ENCODE results near the gene ICAM3.

ICAM3 gene

DNA sequence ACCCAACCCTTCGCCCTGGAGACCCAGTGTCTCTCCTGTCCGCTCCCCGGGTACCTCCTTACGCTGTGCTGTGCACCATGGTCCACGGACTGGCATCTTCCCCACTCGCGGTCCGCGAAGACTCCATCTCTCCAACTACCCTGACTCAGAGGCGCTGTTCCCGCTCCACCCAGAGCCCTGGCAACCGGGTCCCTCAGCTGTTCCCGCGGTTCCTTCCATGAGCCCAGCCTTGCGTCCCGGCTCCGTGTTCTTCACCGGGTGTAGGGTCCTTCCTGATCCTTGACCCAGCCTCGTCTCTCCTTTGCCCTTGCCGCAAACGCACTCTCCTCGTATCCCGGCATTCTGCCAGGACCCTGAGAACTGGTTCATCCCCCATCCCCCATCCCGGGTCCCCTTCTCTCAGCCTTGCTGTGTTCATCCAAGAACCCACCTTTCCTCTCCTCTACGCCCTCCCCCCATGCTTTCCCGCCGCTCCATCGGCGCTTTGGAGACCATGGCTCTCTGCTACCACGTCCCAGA is 49.0 kb downstream of the ICAM3 start:
- peak overlapping the region; percentile 87 for H3K4me3 Mint-ChIP-seq
- ATAC-seq (replicated peaks; ENCODE audit: extremely low read depth, poor library complexity, severe bottlenecking): no peak
- peaks cover 57% of the 10 kb centered on the region for H3K4me1 Mint-ChIP-seq
- peaks cover 23% of the 10 kb centered on the region for H3K36me3 Mint-ChIP-seq (ENCODE audit: insufficient read depth)
- no peaks in the 10 kb centered on the region for H3K9me3 Mint-ChIP-seq
- peak overlapping the region; percentile 92 for H3K27ac Mint-ChIP-seq (ENCODE audit: low read depth)
- no peak for DNase-seq (ENCODE audit: low spot score in 2 of 2)
- H3K27me3 Mint-ChIP-seq: peaks cover 62% of the 10 kb centered on the region

- Mint-ChIP-seq H3K4me3 (peak within 1 kb of the TSS; percentile 87), H3K27ac (ENCODE audit: low read depth) (peak within 1 kb of the TSS; percentile 92), H3K4me1 (peaks cover 55% of the 10 kb centered on the region), H3K9me3 (no peaks in the 10 kb centered on the region), H3K36me3 (ENCODE audit: insufficient read depth) (peaks cover 28% of the 10 kb centered on the region), H3K27me3 (peaks cover 62% of the 10 kb centered on the region)
- DNase-seq (ENCODE audit: low spot score in 2 of 2) (no peak), ATAC-seq (replicated peaks; ENCODE audit: extremely low read depth, poor library complexity, severe bottlenecking) (peak; percentile 31)
Measured at GRCh38 chr19:10289836-10290356, 49.5 kb downstream of the ICAM3 start, which contains the start of gene ICAM5. TSS of gene ICAM5 (plus strand) at chr19:10289952. CDS start at chr19:10290044, 92 bp downstream.

DNA sequence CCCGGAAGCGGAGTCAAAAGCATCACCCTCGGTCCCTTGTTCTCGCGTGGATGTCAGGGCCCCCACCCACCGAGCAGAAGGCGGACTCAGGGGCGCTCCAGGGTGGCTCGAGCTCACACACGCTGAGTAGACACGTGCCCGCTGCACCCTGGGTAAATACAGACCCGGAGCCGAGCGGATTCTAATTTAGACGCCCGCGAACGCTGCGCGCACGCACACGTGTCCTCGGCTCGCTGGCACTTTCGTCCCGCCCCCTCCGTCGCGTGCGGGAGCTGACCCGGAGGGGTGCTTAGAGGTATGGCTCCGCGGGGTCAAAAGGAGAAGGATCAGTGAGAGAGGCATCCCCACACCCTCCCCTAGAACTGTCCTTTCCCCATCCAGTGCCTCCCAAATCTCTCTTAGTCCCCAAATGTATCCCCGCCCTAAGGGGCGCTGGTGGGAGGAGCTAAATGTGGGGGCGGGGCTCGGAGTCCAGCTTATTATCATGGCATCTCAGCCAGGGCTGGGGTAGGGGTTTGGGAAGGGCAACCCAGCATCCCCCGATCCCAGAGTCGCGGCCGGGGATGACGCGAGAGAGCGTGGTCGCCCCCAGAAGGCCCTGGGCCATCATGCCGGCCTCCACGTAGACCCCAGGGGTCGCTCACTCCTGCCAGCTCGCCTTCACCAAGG is 50.1 kb downstream of the ICAM3 start:
- H3K4me3 Mint-ChIP-seq: peak overlapping the region; percentile 87
- DNase-seq (ENCODE audit: low spot score in 2 of 2) (peak; percentile 48 to 64), ATAC-seq (replicated peaks; ENCODE audit: extremely low read depth, poor library complexity, severe bottlenecking) (peak; percentile 75)
- peaks cover 55% of the 10 kb centered on the region for H3K4me1 Mint-ChIP-seq
- H3K27me3 Mint-ChIP-seq: peaks cover 62% of the 10 kb centered on the region
- peaks cover 32% of the 10 kb centered on the region for H3K36me3 Mint-ChIP-seq (ENCODE audit: insufficient read depth)
- H3K27ac Mint-ChIP-seq (ENCODE audit: low read depth): no peak overlapping the region
- H3K9me3 Mint-ChIP-seq: no peaks in the 10 kb centered on the region

DNA sequence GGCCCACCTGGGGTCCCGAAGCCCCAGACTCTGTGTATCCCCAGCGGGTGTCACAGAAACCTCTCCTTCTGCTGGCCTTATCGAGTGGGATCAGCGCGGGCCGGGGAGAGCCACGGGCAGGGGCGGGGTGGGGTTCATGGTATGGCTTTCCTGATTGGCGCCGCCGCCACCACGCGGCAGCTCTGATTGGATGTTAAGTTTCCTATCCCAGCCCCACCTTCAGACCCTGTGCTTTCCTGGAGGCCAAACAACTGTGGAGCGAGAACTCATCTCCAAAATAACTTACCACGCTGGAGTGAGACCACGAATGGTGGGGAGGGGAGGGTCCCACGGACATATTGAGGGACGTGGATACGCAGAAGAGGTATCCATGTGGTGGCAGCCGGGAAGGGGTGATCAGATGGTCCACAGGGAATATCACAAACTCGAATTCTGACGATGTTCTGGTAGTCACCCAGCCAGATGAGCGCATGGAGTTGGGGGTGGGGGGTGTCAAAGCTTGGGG is 50.7 kb downstream of the ICAM3 start:
- Mint-ChIP-seq H3K9me3 (no peaks in the 10 kb centered on the region), H3K27me3 (peaks cover 62% of the 10 kb centered on the region), H3K4me1 (peaks cover 55% of the 10 kb centered on the region), H3K36me3 (ENCODE audit: insufficient read depth) (peaks cover 32% of the 10 kb centered on the region), H3K27ac (ENCODE audit: low read depth) (no peak overlapping the region), H3K4me3 (peak overlapping the region; percentile 87)
- no peak for DNase-seq (ENCODE audit: low spot score in 2 of 2)
- no peak for ATAC-seq (replicated peaks; ENCODE audit: extremely low read depth, poor library complexity, severe bottlenecking)

DNA sequence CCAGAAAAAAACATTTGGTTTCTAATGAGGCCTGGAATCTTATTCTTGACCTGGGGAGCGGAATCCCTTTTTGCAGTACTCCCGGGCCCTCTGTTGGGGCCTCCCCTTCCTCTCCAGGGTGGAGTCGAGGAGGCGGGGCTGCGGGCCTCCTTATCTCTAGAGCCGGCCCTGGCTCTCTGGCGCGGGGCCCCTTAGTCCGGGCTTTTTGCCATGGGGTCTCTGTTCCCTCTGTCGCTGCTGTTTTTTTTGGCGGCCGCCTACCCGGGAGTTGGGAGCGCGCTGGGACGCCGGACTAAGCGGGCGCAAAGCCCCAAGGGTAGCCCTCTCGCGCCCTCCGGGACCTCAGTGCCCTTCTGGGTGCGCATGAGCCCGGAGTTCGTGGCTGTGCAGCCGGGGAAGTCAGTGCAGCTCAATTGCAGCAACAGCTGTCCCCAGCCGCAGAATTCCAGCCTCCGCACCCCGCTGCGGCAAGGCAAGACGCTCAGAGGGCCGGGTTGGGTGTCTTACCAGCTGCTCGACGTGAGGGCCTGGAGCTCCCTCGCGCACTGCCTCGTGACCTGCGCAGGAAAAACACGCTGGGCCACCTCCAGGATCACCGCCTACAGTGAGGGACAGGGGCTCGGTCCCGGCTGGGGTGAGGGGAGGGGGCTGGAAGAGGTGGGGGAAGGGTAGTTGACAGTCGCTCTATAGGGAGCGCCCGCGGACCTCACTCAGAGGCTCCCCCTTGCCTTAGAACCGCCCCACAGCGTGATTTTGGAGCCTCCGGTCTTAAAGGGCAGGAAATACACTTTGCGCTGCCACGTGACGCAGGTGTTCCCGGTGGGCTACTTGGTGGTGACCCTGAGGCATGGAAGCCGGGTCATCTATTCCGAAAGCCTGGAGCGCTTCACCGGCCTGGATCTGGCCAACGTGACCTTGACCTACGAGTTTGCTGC is 52.4 kb downstream of the ICAM3 start, which contains the start of gene ICAM4:
TSS of gene ICAM4 (plus strand) at position 153 of the 935 bp plus-strand sequence. CDS start at position 211, 58 bp downstream.
- peak within 1 kb of the TSS; percentile 40 for H3K4me3 Mint-ChIP-seq
- H3K4me1 Mint-ChIP-seq: peaks cover 43% of the 10 kb centered on the region
- no peak for ATAC-seq (replicated peaks; ENCODE audit: extremely low read depth, poor library complexity, severe bottlenecking)
- DNase-seq (ENCODE audit: low spot score in 2 of 2): no peak
- peaks cover 45% of the 10 kb centered on the region for H3K27me3 Mint-ChIP-seq
- H3K9me3 Mint-ChIP-seq: no peaks in the 10 kb centered on the region
- H3K27ac Mint-ChIP-seq (ENCODE audit: low read depth): no peak within 1 kb of the TSS
- H3K36me3 Mint-ChIP-seq (ENCODE audit: insufficient read depth): peaks cover 37% of the 10 kb centered on the region

- H3K36me3 Mint-ChIP-seq (ENCODE audit: insufficient read depth): peaks cover 37% of the 10 kb centered on the region
- ATAC-seq (replicated peaks; ENCODE audit: extremely low read depth, poor library complexity, severe bottlenecking) (no peak), DNase-seq (ENCODE audit: low spot score in 2 of 2) (no peak)
- peaks cover 27% of the 10 kb centered on the region for H3K4me1 Mint-ChIP-seq
- no peak overlapping the region for H3K4me3 Mint-ChIP-seq
- H3K27me3 Mint-ChIP-seq: peaks cover 29% of the 10 kb centered on the region
- no peak overlapping the region for H3K27ac Mint-ChIP-seq (ENCODE audit: low read depth)
- no peaks in the 10 kb centered on the region for H3K9me3 Mint-ChIP-seq
Measured at GRCh38 chr19:10285393-10285792, 54.0 kb downstream of the ICAM3 start.

GRCh38 chr19:10284960-10285278 is 54.5 kb downstream of the ICAM3 start:
- Mint-ChIP-seq H3K4me1 (peaks cover 25% of the 10 kb centered on the region), H3K36me3 (ENCODE audit: insufficient read depth) (peaks cover 38% of the 10 kb centered on the region), H3K4me3 (no peak overlapping the region), H3K27me3 (peaks cover 24% of the 10 kb centered on the region), H3K27ac (ENCODE audit: low read depth) (no peak overlapping the region), H3K9me3 (no peaks in the 10 kb centered on the region)
- DNase-seq (ENCODE audit: low spot score in 2 of 2) (no peak), ATAC-seq (replicated peaks; ENCODE audit: extremely low read depth, poor library complexity, severe bottlenecking) (no peak)

DNA sequence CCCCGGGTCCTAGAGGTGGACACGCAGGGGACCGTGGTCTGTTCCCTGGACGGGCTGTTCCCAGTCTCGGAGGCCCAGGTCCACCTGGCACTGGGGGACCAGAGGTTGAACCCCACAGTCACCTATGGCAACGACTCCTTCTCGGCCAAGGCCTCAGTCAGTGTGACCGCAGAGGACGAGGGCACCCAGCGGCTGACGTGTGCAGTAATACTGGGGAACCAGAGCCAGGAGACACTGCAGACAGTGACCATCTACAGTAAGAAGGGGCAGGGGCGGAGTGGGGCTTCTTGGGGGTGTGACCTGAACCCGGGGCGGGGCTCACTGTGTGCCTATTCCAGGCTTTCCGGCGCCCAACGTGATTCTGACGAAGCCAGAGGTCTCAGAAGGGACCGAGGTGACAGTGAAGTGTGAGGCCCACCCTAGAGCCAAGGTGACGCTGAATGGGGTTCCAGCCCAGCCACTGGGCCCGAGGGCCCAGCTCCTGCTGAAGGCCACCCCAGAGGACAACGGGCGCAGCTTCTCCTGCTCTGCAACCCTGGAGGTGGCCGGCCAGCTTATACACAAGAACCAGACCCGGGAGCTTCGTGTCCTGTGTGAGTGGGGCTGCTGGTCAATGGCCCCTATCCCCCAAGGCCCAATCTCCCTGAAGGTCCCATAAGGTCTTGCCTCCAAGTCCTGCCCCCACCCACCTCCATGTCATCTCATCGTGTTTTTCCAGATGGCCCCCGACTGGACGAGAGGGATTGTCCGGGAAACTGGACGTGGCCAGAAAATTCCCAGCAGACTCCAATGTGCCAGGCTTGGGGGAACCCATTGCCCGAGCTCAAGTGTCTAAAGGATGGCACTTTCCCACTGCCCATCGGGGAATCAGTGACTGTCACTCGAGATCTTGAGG is 55.1 kb downstream of the ICAM3 start:
- no peak overlapping the region for H3K4me3 Mint-ChIP-seq
- peaks cover 41% of the 10 kb centered on the region for H3K36me3 Mint-ChIP-seq (ENCODE audit: insufficient read depth)
- no peak overlapping the region for H3K27ac Mint-ChIP-seq (ENCODE audit: low read depth)
- H3K27me3 Mint-ChIP-seq: peaks cover 19% of the 10 kb centered on the region
- H3K4me1 Mint-ChIP-seq: peaks cover 29% of the 10 kb centered on the region
- H3K9me3 Mint-ChIP-seq: no peaks in the 10 kb centered on the region
- ATAC-seq (replicated peaks; ENCODE audit: extremely low read depth, poor library complexity, severe bottlenecking) (no peak), DNase-seq (ENCODE audit: low spot score in 2 of 2) (no peak)

Data from central memory CD8-positive, alpha-beta T cell (primary cell).